Measurements from ENCODE around the gene RASSF3.
"Not testable (repeated sequence)": the region's sequence is repeated elsewhere in the genome, so short reads cannot be mapped to it uniquely, and the experiment has no call there.

Gene RASSF3

GRCh38 chr12:64672925-64673409, 62.7 kb downstream of the RASSF3 start:
- peak; percentile 25 for DNase-seq

GRCh38 chr12:64673490-64674169, 63.3 kb downstream of the RASSF3 start:
- no peak for DNase-seq

GRCh38 chr12:64674367-64674922, 64.2 kb downstream of the RASSF3 start:
- DNase-seq = no peak

- DNase-seq = peak; percentile 11
Measured at GRCh38 chr12:64675795-64676194, 65.5 kb downstream of the RASSF3 start.

GRCh38 chr12:64678248-64678647, 68.0 kb downstream of the RASSF3 start:
- no peak for DNase-seq

- DNase-seq = no peak
Measured at GRCh38 chr12:64678835-64679234, 68.5 kb downstream of the RASSF3 start.

- DNase-seq = no peak
Measured at GRCh38 chr12:64679487-64680001, 69.2 kb downstream of the RASSF3 start.

- DNase-seq = no peak
Measured at GRCh38 chr12:64680235-64680634, 69.9 kb downstream of the RASSF3 start.

GRCh38 chr12:64681200-64682052, 71.1 kb downstream of the RASSF3 start:
- DNase-seq = no peak

GRCh38 chr12:64682572-64683277, 72.4 kb downstream of the RASSF3 start:
- no peak for DNase-seq

GRCh38 chr12:64683816-64684543, 73.7 kb downstream of the RASSF3 start:
- no peak for DNase-seq

GRCh38 chr12:64685050-64685449, 74.8 kb downstream of the RASSF3 start:
- DNase-seq = no peak

GRCh38 chr12:64685605-64686004, 75.3 kb downstream of the RASSF3 start:
- no peak for DNase-seq

GRCh38 chr12:64687816-64688215, 77.5 kb downstream of the RASSF3 start:
- no peak for DNase-seq

GRCh38 chr12:64688219-64688618, 77.9 kb downstream of the RASSF3 start:
- DNase-seq = no peak

GRCh38 chr12:64688715-64689114, 78.4 kb downstream of the RASSF3 start:
- no peak for DNase-seq

- DNase-seq = not testable (repeated sequence)
Measured at GRCh38 chr12:64690236-64690635, 79.9 kb downstream of the RASSF3 start.

GRCh38 chr12:64691227-64691794, 81.0 kb downstream of the RASSF3 start:
- DNase-seq = no peak

GRCh38 chr12:64691795-64692583, 81.7 kb downstream of the RASSF3 start:
- DNase-seq = no peak

GRCh38 chr12:64694130-64695040, 84.1 kb downstream of the RASSF3 start:
- DNase-seq = no peak

All from OCI-M1 (cell line).